Bronchial epithelial cell (primary cell): Measurements from ENCODE around the gene KRCC1. TPM values are rescaled to one million over a fixed set of nuclear protein-coding genes. Genes with fewer than 3 reads are reported as not detected.
"Not testable (repeated sequence)": the region's sequence is repeated elsewhere in the genome, so short reads cannot be mapped to it uniquely, and the experiment has no call there.

Source experiments
- DNase-seq: peaks from one replicate; pipeline ENCODE4 v3.0.0-alpha.2; 2010; ENCODE audit warnings: low read depth
- FAIRE-seq: peaks from 2 replicates; lab custom pipeline; 2011; peaks lifted over from hg19 to GRCh38; lab: Jason Lieb, UNC
- H3K27me3 ChIP-seq: 2 replicates; pipeline ENCODE4 v1.5.1; 2011; ENCODE audit warnings: low read length; ENCODE audit not compliant: control insufficient read depth, insufficient read depth
- H3K36me3 ChIP-seq: 2 replicates; pipeline ENCODE4 v1.5.1; 2011; ENCODE audit warnings: low read length; ENCODE audit not compliant: control insufficient read depth, insufficient read depth
- H3K4me3 ChIP-seq: 2 replicates; pipeline ENCODE4 v1.5.1; 2011; ENCODE audit warnings: mild to moderate bottlenecking, low read depth, low read length, control low read depth
- total RNA-seq: library from RNA; depleted of rRNA; stranded (reverse); fragments of >200 nt; gene quantifications from 2 replicates; pipeline ENCODE4 v1.2.1, GENCODE V29; 2014
- TF ChIP-seq, protein P1 (sequence below): IDR thresholded peaks from 2 replicates; pipeline ENCODE4 v1.5.1; 2011; ENCODE audit warnings: mild to moderate bottlenecking, moderate library complexity, low read length, control low read depth, inconsistent platforms; ENCODE audit not compliant: insufficient read depth, severe bottlenecking

KRCC1 gene
- total RNA-seq, 1 donor from 2014 or later, result 8.4 TPM

GRCh38 chr2:88053934-88054781, 1.4 kb downstream of the KRCC1 start:
- no peaks in the 10 kb centered on the region for H3K36me3 ChIP-seq
- DNase-seq, result no peak
- no peak for FAIRE-seq
- peak overlapping the region; percentile 87 for H3K4me3 ChIP-seq
- TF ChIP-seq, protein P1, sequence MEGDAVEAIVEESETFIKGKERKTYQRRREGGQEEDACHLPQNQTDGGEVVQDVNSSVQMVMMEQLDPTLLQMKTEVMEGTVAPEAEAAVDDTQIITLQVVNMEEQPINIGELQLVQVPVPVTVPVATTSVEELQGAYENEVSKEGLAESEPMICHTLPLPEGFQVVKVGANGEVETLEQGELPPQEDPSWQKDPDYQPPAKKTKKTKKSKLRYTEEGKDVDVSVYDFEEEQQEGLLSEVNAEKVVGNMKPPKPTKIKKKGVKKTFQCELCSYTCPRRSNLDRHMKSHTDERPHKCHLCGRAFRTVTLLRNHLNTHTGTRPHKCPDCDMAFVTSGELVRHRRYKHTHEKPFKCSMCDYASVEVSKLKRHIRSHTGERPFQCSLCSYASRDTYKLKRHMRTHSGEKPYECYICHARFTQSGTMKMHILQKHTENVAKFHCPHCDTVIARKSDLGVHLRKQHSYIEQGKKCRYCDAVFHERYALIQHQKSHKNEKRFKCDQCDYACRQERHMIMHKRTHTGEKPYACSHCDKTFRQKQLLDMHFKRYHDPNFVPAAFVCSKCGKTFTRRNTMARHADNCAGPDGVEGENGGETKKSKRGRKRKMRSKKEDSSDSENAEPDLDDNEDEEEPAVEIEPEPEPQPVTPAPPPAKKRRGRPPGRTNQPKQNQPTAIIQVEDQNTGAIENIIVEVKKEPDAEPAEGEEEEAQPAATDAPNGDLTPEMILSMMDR, result no peak
- no peaks in the 10 kb centered on the region for H3K27me3 ChIP-seq

GRCh38 chr2:88053296-88053695, 2.3 kb downstream of the KRCC1 start:
- no peak for FAIRE-seq
- H3K4me3 ChIP-seq, result no peak overlapping the region
- TF ChIP-seq, protein P1, result no peak

DNA sequence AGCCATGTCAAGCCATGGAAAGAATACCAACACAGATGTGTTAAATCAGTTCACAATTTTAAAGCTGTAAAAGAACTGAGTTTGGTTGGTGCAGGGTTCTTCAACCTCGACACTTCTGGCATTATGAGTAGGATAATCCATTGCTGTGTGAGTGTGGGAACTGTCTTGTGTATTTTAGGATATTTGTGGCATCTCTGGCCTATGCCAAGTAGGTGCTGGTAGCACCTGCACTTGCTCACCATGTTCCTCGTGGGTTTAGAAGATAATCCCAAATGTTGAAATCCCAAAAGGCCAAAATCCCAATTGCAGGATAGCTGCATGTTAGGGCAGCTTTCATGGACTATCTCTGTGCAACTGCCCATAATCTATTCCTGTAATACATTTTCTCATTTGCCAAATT, 3.8 kb downstream of the KRCC1 start:
- Histone ChIP-seq H3K4me3 (no peak overlapping the region), H3K27me3 (no peaks in the 10 kb centered on the region), H3K36me3 (no peaks in the 10 kb centered on the region)
- FAIRE-seq (no peak), DNase-seq (no peak)
- TF ChIP-seq, protein P1, result no peak

More at GRCh38 chr2:88053296-88053695, 2.3 kb downstream of the KRCC1 start:
- no peaks in the 10 kb centered on the region for H3K36me3 ChIP-seq
- H3K27me3 ChIP-seq, result no peaks in the 10 kb centered on the region
- DNase-seq, result no peak

GRCh38 chr2:88049622-88050021, 6.0 kb downstream of the KRCC1 start:
- Histone ChIP-seq H3K4me3 (no peak overlapping the region), H3K27me3 (no peaks in the 10 kb centered on the region), H3K36me3 (no peaks in the 10 kb centered on the region)
- FAIRE-seq (no peak), DNase-seq (no peak)
- TF ChIP-seq, protein P1, result no peak

DNA sequence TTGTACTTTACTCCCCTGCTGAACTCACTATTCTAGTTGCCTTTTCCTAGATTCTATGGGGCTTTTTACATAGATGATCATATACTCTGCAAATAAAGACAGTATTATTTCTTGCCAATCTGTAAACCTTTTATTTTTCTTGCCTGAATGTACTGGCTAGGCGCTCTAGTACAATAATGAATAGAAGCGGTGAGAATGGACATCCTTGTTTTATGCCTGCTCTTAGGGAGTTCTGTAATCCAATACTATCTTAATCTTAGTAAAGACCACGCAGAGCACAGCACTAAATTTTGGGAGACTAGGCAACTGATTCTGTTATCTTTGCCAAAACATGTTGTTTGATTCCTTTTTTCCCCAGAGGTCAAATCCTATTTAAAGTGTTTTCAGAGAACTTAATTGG, 7.0 kb downstream of the KRCC1 start:
- H3K27me3 ChIP-seq, result no peaks in the 10 kb centered on the region
- H3K36me3 ChIP-seq, result peaks cover 1% of the 10 kb centered on the region
- TF ChIP-seq, protein P1, result no peak
- no peak for FAIRE-seq
- H3K4me3 ChIP-seq, result no peak overlapping the region
- DNase-seq, result no peak

- not testable (repeated sequence) for H3K4me3 ChIP-seq, DNase-seq, H3K36me3 ChIP-seq, FAIRE-seq, H3K27me3 ChIP-seq
Measured at GRCh38 chr2:88045561-88045960, 10.0 kb downstream of the KRCC1 start.
